ENCODE results near the gene ROR1. TPM values are rescaled to one million over a fixed set of nuclear protein-coding genes. Genes with fewer than 3 reads are reported as not detected.

The ROR1 gene
- total and polyA plus RNA-seq, 2 of the 4 experiments (the other 2 are of a cell fraction), result 4.4 to 10.0 TPM

GRCh38 chr1:63922848-63923247, 149.0 kb downstream of the ROR1 start:
- H3K9me3 ChIP-seq (ENCODE audit: control insufficient read depth, insufficient read depth, low read length), result no peaks in the 10 kb centered on the region
- peaks cover 8% of the 10 kb centered on the region for H3K9me1 ChIP-seq (ENCODE audit: insufficient read depth, low read length)
- H2BK20ac ChIP-seq (ENCODE audit: low read depth, low read length), result no peak overlapping the region
- intact Hi-C loops (cut with micrococcal nuclease) (loop anchor here (5.0 kb wide), 1 partner anchor 251 kb away; no protein-coding TSS in a partner anchor), in situ Hi-C loops (cut with MboI; ENCODE audit: low sequenced_read_pairs) (loop anchor here (5.0 kb wide), 1 partner anchor 319 kb away; no protein-coding TSS in a partner anchor), dilution Hi-C loops (cut with HindIII; ENCODE audit: low sequenced_read_pairs, unreplicated experiment) (no loop called here)
- H3K4me2 ChIP-seq (ENCODE audit: low read depth, low read length), result no peak overlapping the region
- peaks cover 2% of the 10 kb centered on the region for H3K27me3 ChIP-seq (ENCODE audit: control insufficient read depth, insufficient read depth, low read length)
- H2AK5ac ChIP-seq (ENCODE audit: low read depth, low read length), result no peak overlapping the region
- H3K23ac ChIP-seq (ENCODE audit: low read depth, low read length), result no peak overlapping the region
- H2AFZ ChIP-seq (replicated peaks; ENCODE audit: low read length, poor library complexity), result no peak overlapping the region
- H4K5ac ChIP-seq (ENCODE audit: low read depth, low read length), result no peak overlapping the region
- no peak overlapping the region for H3K4me3 ChIP-seq (ENCODE audit: insufficient read depth, low read depth, low read length)
- ChIA-PET POLR2A (ENCODE audit: unreplicated experiment) (no interaction called here), CTCF (interaction anchor here (0.7 kb wide), 1 partner anchor 321 kb away, joined by 3 read pairs; no protein-coding TSS in a partner anchor)
- no peak overlapping the region for H3K56ac ChIP-seq (ENCODE audit: extremely low read depth, insufficient read depth, low read length)
- no CpG with 5 or more reads among the region's 6 CpGs for WGBS, 2 experiments (ENCODE audit: extremely low coverage in 2 of 2, insufficient read length in 1 of 2)
- no peak overlapping the region for H4K91ac ChIP-seq (ENCODE audit: insufficient read depth, low read depth, low read length)
- TF ChIP-seq RFX5 (IDR thresholded peaks at IDR 0.05; ENCODE audit: low read depth, low read length) (no peak), MXI1 (IDR thresholded peaks at IDR 0.05; ENCODE audit: borderline replicate concordance, low read depth, low read length) (no peak), MAFK (IDR thresholded peaks at IDR 0.05; ENCODE audit: low read depth, low read length) (no peak), CTCF (conservative IDR thresholded peaks at IDR 0.05; ENCODE audit: low read depth, low read length) (no peak), FOS (IDR thresholded peaks at IDR 0.05; ENCODE audit: low read depth, low read length) (no peak), NFE2L2 (IDR thresholded peaks at IDR 0.05; ENCODE audit: low read depth, low read length) (no peak), POLR2A (IDR thresholded peaks at IDR 0.05; ENCODE audit: low read depth, low read length) (no peak), BHLHE40 (IDR thresholded peaks at IDR 0.05; ENCODE audit: low read depth, low read length) (no peak), CEBPB (IDR thresholded peaks at IDR 0.05; ENCODE audit: low read depth, low read length) (no peak), USF2 (IDR thresholded peaks at IDR 0.05; ENCODE audit: low read depth, low read length) (no peak), CHD1 (IDR thresholded peaks at IDR 0.05; ENCODE audit: low read depth, low read length) (no peak), MAZ (IDR thresholded peaks at IDR 0.05; ENCODE audit: borderline replicate concordance, low read depth, low read length) (no peak), RAD21 (IDR thresholded peaks at IDR 0.05; ENCODE audit: low read length) (no peak), SMC3 (IDR thresholded peaks at IDR 0.05; ENCODE audit: low read depth, low read length) (no peak)
- no peak overlapping the region for H2BK5ac ChIP-seq (ENCODE audit: low read depth, low read length, poor library complexity, severe bottlenecking)
- H2BK120ac ChIP-seq (ENCODE audit: low read depth, low read length), result no peak overlapping the region
- H3K27ac ChIP-seq (ENCODE audit: insufficient read depth, low read length), result no peak overlapping the region
- peaks cover 4% of the 10 kb centered on the region; the same call in 1 of the 2 replicates for H4K20me1 ChIP-seq (ENCODE audit: insufficient read depth, low read length)
- no peaks in the 10 kb centered on the region for H3K36me3 ChIP-seq (ENCODE audit: control insufficient read depth, insufficient read depth, low read length)
- H3K14ac ChIP-seq (replicated peaks; ENCODE audit: low read depth, low read length), result no peak overlapping the region
- ATAC-seq (ENCODE audit: low read depth) (no peak), DNase-seq (no peak)
- no peak overlapping the region for H3K9ac ChIP-seq (ENCODE audit: low read depth, low read length)
- no peak overlapping the region for H2AK9ac ChIP-seq (replicated peaks; ENCODE audit: low read depth, low read length, poor library complexity)
- peaks cover 9% of the 10 kb centered on the region for H3K4me1 ChIP-seq (ENCODE audit: control insufficient read depth, insufficient read depth, low read length)
- H3K79me1 ChIP-seq (ENCODE audit: low read depth in 1 of 2, low read length in 2 of 2), result peaks cover 0 to under 1% of the 10 kb centered on the region in 2 experiments; a peak in 1 of 4 replicates
- H4K8ac ChIP-seq (ENCODE audit: low read depth in 2 of 2, low read length in 2 of 2), result no peak overlapping the region
- no TSS peak for BruUV-seq (replicated peaks)
- H2BK15ac ChIP-seq (ENCODE audit: low read depth, low read length), result no peak overlapping the region
- no peak overlapping the region; the same call in 1 of the 2 replicates for H3K4ac ChIP-seq (ENCODE audit: low read depth, low read length)
- H3K18ac ChIP-seq (ENCODE audit: low read depth, low read length), result no peak overlapping the region
